ENCODE data around the gene SEMA4C. TPM values are rescaled to one million over a fixed set of nuclear protein-coding genes. Genes with fewer than 3 reads are reported as not detected.

SEMA4C gene
- total RNA-seq, 1 experiment from 2014 or later = 21.1 TPM

- no peak for DNase-seq (ENCODE audit: extremely low read depth, low read depth)
Measured at GRCh38 chr2:96882906-96883305, 13.0 kb upstream of the SEMA4C start.

GRCh38 chr2:96882230-96882629 is 12.3 kb upstream of the SEMA4C start:
- no peak for DNase-seq (ENCODE audit: extremely low read depth, low read depth)

GRCh38 chr2:96881349-96882195 is 11.7 kb upstream of the SEMA4C start:
- no peak for DNase-seq (ENCODE audit: extremely low read depth, low read depth)

GRCh38 chr2:96880891-96881273 is 11.0 kb upstream of the SEMA4C start:
- DNase-seq (ENCODE audit: extremely low read depth, low read depth) = no peak

- DNase-seq (ENCODE audit: extremely low read depth, low read depth) = no peak
Measured at GRCh38 chr2:96879545-96880040, 9.7 kb upstream of the SEMA4C start.

GRCh38 chr2:96878796-96879544 is 9.1 kb upstream of the SEMA4C start:
- no peak for DNase-seq (ENCODE audit: extremely low read depth, low read depth)

GRCh38 chr2:96878171-96878570 is 8.3 kb upstream of the SEMA4C start:
- DNase-seq (ENCODE audit: extremely low read depth, low read depth) = no peak

- DNase-seq (ENCODE audit: extremely low read depth, low read depth) = no peak
Measured at GRCh38 chr2:96877631-96878092, 7.8 kb upstream of the SEMA4C start.

- no peak for DNase-seq (ENCODE audit: extremely low read depth, low read depth)
Measured at GRCh38 chr2:96877042-96877451, 7.2 kb upstream of the SEMA4C start.

GRCh38 chr2:96876269-96877041 is 6.6 kb upstream of the SEMA4C start:
- no peak for DNase-seq (ENCODE audit: extremely low read depth, low read depth)

GRCh38 chr2:96875498-96876268 is 5.8 kb upstream of the SEMA4C start:
- no peak for DNase-seq (ENCODE audit: extremely low read depth, low read depth)

GRCh38 chr2:96874198-96874831 is 4.4 kb upstream of the SEMA4C start:
- DNase-seq (ENCODE audit: extremely low read depth, low read depth) = no peak

GRCh38 chr2:96873651-96874096 is 3.8 kb upstream of the SEMA4C start:
- DNase-seq (ENCODE audit: extremely low read depth, low read depth) = no peak

- no peak for DNase-seq (ENCODE audit: extremely low read depth, low read depth)
Measured at GRCh38 chr2:96872591-96873349, 2.9 kb upstream of the SEMA4C start.

- no peak for DNase-seq (ENCODE audit: extremely low read depth, low read depth)
Measured at GRCh38 chr2:96870626-96871255, 861 bp upstream of the SEMA4C start.

- no peak for DNase-seq (ENCODE audit: extremely low read depth, low read depth)
Measured at GRCh38 chr2:96869281-96869821, 529 bp downstream of the SEMA4C start.

- DNase-seq (ENCODE audit: extremely low read depth, low read depth) = peak; percentile 83
Measured at GRCh38 chr2:96868555-96869280, 1.2 kb downstream of the SEMA4C start.

Measured in NCI-H460 (cell line).